22Rv1 (cell line): Measurements from ENCODE around the gene THBS3.

Source experiments
- H3K27ac ChIP-seq: fragments of 450-650 bp; 2 replicates; pipeline ENCODE4 v1.5.1; 2017
- ZFX ChIP-seq: fragments of 450-650 bp; IDR thresholded peaks from 2 replicates; pipeline ENCODE4 v1.6.1; 2017; ENCODE audit warnings: antibody characterized with exemption, borderline replicate concordance
- TF ChIP-seq, protein P1 (sequence below): fragments of 450-650 bp; IDR thresholded peaks from 2 replicates; pipeline ENCODE4 v1.5.1; 2017; ENCODE audit warnings: mild to moderate bottlenecking

Gene THBS3

DNA sequence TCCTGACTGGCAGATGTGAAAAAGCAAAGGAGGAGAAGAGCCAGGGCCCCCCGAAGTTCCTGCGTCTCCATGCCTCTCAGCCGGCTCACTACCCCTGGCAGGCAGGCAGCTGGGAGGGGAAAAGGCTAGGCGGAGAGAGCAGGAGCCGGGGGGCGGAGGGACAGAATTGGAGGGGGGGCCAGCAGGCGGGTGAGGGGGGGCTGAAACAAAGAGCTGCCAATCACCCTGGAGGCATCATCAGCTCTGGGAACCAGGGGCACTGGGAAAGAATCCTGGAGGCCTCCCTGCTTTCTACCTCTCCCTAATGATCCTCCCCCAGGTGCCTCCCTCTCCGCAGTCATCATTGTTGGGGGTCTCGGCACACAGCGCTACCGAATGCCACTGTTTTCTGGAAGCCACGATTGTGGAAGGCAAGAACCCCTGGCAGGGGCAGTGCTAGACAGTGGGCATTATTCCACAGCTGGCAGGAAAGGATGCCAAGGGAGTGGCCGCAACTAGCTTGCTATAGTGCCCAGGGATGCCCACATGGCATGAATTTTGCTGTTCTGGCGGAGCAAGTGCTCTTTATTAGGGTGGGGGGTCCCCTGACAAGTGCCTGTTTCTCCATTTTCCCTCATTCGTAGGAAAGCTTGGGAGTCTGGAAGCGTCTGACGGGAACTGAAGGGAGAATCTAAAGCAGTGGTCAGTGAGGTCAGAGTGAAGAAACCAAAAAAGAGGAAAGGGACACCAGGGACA is at the start of gene THBS3:
Gene THBS3, minus strand, starts transcription at position 92 of the 735 bp plus-strand sequence. Its CDS starts 21 bp downstream, at position 71.
- TF ChIP-seq ZFX: no peak
- TF ChIP-seq, protein P1, sequence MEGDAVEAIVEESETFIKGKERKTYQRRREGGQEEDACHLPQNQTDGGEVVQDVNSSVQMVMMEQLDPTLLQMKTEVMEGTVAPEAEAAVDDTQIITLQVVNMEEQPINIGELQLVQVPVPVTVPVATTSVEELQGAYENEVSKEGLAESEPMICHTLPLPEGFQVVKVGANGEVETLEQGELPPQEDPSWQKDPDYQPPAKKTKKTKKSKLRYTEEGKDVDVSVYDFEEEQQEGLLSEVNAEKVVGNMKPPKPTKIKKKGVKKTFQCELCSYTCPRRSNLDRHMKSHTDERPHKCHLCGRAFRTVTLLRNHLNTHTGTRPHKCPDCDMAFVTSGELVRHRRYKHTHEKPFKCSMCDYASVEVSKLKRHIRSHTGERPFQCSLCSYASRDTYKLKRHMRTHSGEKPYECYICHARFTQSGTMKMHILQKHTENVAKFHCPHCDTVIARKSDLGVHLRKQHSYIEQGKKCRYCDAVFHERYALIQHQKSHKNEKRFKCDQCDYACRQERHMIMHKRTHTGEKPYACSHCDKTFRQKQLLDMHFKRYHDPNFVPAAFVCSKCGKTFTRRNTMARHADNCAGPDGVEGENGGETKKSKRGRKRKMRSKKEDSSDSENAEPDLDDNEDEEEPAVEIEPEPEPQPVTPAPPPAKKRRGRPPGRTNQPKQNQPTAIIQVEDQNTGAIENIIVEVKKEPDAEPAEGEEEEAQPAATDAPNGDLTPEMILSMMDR: no peak
- H3K27ac ChIP-seq: peak within 1 kb of the TSS; percentile 91

DNA sequence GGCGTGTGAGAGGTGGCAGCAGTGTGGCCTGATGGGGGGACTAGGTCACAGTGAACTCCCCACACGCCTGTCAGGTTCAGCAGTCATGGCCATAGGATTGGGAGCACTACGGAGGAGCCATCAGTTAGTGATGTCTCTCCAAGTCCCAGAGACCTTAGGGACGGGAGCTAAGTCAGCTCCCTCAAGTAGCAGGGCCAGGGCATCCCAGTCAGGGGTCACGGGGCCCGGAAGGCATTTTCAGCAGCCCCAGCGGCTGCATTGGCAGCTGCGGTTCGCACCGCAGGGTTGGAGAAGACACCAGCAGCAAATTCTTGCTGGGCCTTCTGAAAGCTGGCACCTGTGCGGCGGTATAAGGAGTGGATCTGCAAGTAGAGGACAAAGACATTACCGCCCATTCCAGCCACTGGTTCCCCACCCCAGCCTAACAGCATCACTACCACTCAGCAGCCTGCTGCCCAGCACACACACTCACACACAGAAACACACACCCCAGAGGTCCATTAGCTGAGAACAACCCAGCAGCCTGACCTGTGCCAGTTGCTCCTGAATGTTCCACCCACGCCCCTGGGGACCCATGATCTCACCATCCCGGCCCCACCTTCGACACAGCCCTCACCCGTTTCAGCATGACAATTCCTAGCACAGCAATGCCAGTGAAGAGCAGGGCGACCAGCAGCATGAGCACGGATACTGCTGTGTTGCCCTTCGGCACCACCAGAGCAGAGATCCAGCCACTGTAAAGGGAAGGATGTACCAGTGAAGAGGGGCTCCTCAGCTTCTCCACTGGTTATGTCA is 48.6 kb upstream of the THBS3 start:
- TF ChIP-seq, protein P1: no peak
- no peak for TF ChIP-seq ZFX
- peak overlapping the region; percentile 70 for H3K27ac ChIP-seq

GRCh38 chr1:155255243-155256007 is 47.7 kb upstream of the THBS3 start, which contains the start of gene ENTREP3:
Gene ENTREP3, minus strand, starts transcription at chr1:155255483. Its CDS starts 606 bp downstream, at chr1:155254877.
- H3K27ac ChIP-seq: peak within 1 kb of the TSS; percentile 70

GRCh38 chr1:155254714-155255242 is 47.1 kb upstream of the THBS3 start:
- no peak for TF ChIP-seq ZFX
- TF ChIP-seq, protein P1: no peak
- peak overlapping the region; percentile 70 for H3K27ac ChIP-seq

More at GRCh38 chr1:155255243-155256007, 47.7 kb upstream of the THBS3 start, which contains the start of gene ENTREP3:
- TF ChIP-seq, protein P1: no peak
- TF ChIP-seq ZFX: no peak

DNA sequence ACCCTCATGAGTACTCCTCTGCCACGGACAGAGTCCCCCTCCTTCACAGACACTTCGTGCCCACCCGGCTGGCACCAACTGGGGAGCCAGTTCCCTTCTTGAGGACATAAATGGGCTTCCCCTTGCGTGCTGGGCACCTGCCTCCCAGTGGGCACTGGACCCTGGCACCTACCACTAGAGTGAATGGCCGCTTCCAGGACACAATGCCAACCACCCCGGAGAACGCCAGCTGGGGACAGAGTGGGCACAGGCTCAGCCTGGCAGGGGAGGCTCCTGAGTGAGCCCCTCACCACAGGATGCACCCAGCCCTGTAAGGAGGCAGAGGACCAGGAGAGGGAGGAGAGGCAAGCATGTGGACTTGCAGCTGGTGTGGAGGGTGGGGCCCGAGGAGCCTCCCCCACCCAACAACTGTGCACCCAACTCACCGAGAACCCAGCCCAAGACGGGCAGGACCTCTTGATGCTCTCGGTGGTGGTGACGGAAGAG is 46.6 kb upstream of the THBS3 start:
- TF ChIP-seq, protein P1: no peak
- no peak for TF ChIP-seq ZFX
- peak overlapping the region; percentile 70 for H3K27ac ChIP-seq

- TF ChIP-seq ZFX: no peak
- TF ChIP-seq, protein P1: no peak
- peak overlapping the region; percentile 70 for H3K27ac ChIP-seq
Observed at GRCh38 chr1:155253797-155254196, 46.1 kb upstream of the THBS3 start.
